ENCODE data around the gene HEYL.

HEYL gene

DNA sequence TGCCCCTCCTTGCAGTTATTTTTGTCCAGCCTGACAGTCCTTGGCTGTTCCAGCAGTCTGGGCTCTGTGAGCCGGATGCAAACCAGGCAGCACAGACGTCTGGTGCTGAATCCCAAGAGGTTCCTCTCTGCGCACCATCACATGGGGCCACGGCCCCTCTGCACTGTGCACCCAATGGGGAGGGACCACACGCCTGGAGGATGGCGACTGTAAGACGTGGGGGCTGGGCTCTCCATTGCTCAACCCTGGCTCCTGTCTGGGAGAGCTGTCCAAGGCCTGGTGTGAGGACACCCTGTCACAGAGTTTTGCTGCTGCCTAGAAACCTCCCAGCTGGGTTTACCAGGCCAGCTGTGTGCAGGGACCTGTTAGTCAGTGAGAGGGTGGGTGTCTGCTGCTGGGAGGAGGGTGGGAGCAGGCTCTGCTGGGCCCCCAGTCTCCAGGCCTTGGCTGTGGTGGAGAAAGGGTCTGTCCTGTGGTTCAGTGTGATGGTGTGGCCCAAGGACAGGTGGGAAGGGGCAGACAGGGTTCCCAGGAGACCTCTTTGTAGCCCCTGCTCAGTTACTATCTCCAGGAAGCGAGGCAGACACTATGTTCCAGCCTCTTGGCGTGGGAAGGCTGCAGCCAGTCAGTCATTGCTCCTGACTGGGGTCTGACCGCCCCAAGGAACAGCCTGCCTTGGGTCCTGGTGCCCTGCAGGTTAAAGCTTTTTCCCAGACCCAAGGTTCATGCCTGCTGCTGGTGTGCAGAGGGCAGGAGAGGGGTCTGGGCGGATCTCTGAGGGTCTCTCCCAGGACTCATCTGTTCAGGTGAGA lies 13.8 kb downstream of the HEYL start:
- TF ChIP-seq, protein P1, sequence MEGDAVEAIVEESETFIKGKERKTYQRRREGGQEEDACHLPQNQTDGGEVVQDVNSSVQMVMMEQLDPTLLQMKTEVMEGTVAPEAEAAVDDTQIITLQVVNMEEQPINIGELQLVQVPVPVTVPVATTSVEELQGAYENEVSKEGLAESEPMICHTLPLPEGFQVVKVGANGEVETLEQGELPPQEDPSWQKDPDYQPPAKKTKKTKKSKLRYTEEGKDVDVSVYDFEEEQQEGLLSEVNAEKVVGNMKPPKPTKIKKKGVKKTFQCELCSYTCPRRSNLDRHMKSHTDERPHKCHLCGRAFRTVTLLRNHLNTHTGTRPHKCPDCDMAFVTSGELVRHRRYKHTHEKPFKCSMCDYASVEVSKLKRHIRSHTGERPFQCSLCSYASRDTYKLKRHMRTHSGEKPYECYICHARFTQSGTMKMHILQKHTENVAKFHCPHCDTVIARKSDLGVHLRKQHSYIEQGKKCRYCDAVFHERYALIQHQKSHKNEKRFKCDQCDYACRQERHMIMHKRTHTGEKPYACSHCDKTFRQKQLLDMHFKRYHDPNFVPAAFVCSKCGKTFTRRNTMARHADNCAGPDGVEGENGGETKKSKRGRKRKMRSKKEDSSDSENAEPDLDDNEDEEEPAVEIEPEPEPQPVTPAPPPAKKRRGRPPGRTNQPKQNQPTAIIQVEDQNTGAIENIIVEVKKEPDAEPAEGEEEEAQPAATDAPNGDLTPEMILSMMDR (IDR thresholded peaks at IDR 0.05; ENCODE audit: insufficient read depth, low read length, poor library complexity, severe bottlenecking), result no peak
- H3K27me3 ChIP-seq (replicated peaks; ENCODE audit: control insufficient read depth, insufficient read depth, low read length), result no peaks in the 10 kb centered on the region; the same call in 1 of the 2 replicates
- no peak for DNase-seq (ENCODE audit: extremely low read depth, insufficient read length)
- H3K4me3 ChIP-seq (replicated peaks; ENCODE audit: low read depth, low read length), result no peak overlapping the region
- no peaks in the 10 kb centered on the region for H3K36me3 ChIP-seq (ENCODE audit: control insufficient read depth, insufficient read depth, low read length)

DNA sequence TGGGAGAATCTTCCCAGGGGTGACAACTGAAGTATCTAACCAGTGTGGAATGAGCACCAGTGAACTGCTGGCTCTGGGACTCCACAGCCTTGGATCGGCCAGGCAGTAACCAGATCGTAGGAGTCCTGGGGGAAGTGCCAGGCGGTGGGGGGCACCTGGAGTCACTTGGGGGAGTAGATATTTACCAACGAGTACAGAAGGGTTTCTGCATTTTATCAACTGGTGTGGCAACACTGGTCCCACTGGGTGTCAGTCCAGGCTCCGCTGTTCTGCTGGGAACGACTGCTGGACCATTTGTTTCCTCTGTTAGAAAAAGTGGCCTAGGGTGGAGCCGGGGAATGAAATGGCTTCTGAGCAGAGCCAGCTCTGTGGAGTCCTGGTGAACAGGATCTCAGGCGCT lies 14.4 kb downstream of the HEYL start:
- Histone ChIP-seq H3K27me3 (replicated peaks; ENCODE audit: control insufficient read depth, insufficient read depth, low read length) (no peaks in the 10 kb centered on the region; the same call in 1 of the 2 replicates), H3K4me3 (replicated peaks; ENCODE audit: low read depth, low read length) (no peak overlapping the region), H3K36me3 (ENCODE audit: control insufficient read depth, insufficient read depth, low read length) (no peaks in the 10 kb centered on the region)
- DNase-seq (ENCODE audit: extremely low read depth, insufficient read length), result no peak
- TF ChIP-seq, protein P1 (IDR thresholded peaks at IDR 0.05; ENCODE audit: insufficient read depth, low read length, poor library complexity, severe bottlenecking), result no peak

DNA sequence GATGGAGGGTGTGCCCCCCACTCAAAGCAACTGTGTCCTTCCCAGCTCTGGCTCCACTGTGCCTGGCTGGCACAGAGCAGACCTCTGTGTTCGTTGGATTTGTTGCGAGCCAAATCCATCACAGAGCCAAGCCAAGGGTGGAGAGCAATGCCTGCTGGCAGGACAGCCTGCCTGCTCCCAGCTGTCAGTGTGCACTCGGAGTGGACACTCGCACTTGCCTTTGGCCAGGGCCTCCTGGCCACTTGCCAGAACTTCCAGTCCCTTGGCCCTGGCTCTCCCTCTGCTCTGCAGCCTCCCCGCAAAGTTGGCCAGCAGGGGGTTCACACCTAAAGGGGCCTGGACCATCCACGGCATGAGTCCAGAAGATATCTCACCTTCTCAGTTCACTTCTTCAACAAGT lies 16.4 kb downstream of the HEYL start:
- TF ChIP-seq, protein P1 (IDR thresholded peaks at IDR 0.05; ENCODE audit: insufficient read depth, low read length, poor library complexity, severe bottlenecking), result peak; percentile 2
- Histone ChIP-seq H3K4me3 (replicated peaks; ENCODE audit: low read depth, low read length) (no peak overlapping the region), H3K36me3 (ENCODE audit: control insufficient read depth, insufficient read depth, low read length) (no peaks in the 10 kb centered on the region), H3K27me3 (replicated peaks; ENCODE audit: control insufficient read depth, insufficient read depth, low read length) (no peaks in the 10 kb centered on the region; the same call in 1 of the 2 replicates)
- DNase-seq (ENCODE audit: extremely low read depth, insufficient read length), result no peak

DNA sequence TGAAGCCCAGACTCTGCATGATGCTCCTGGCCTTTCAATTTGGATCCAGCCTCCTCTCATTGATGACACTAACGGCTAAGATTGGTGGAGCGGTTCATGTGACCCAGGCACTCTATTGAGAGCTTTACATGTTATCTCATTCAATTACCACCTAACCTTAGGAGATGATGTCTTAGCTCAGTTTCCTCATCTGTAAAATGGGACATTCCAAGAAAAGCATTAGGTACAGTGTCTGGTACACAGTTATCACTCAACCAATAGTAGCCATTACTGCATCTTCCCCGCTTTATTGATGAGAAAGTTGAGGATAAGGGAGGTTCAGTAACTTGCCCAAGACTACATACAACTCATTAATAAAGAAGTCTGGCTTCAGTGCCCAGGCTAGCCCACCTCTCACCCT lies 17.0 kb downstream of the HEYL start:
- H3K27me3 ChIP-seq (replicated peaks; ENCODE audit: control insufficient read depth, insufficient read depth, low read length), result no peaks in the 10 kb centered on the region; the same call in 1 of the 2 replicates
- TF ChIP-seq, protein P1 (IDR thresholded peaks at IDR 0.05; ENCODE audit: insufficient read depth, low read length, poor library complexity, severe bottlenecking), result no peak
- H3K4me3 ChIP-seq (replicated peaks; ENCODE audit: low read depth, low read length), result no peak overlapping the region
- DNase-seq (ENCODE audit: extremely low read depth, insufficient read length), result no peak
- no peaks in the 10 kb centered on the region for H3K36me3 ChIP-seq (ENCODE audit: control insufficient read depth, insufficient read depth, low read length)

DNA sequence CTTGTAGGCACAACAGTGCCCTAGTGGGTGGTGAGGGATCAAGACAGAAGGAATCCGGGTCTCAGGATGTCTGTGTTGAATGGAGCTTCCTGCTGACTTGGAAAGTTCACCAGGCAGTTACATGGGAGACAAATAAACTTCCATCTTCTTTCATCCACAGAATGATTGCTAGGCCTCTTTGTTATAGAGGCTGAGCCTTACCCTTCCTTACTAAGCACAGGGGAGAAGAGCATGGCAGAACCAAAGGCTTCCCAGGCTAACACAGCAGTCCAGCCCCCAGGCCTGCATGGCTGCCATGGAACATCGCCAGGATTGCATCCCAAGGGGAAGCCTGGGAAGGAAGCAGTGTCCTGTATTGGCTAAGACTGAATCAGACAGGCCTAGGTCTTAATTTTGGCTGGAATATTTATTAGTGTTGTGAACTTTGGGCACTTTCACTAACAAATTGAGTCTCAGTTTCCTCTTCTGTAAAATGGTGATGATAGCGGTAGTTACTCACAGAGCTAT lies 18.7 kb downstream of the HEYL start:
- Histone ChIP-seq H3K27me3 (replicated peaks; ENCODE audit: control insufficient read depth, insufficient read depth, low read length) (no peaks in the 10 kb centered on the region; the same call in 1 of the 2 replicates), H3K4me3 (replicated peaks; ENCODE audit: low read depth, low read length) (no peak overlapping the region), H3K36me3 (ENCODE audit: control insufficient read depth, insufficient read depth, low read length) (no peaks in the 10 kb centered on the region)
- TF ChIP-seq, protein P1 (IDR thresholded peaks at IDR 0.05; ENCODE audit: insufficient read depth, low read length, poor library complexity, severe bottlenecking), result no peak
- DNase-seq (ENCODE audit: extremely low read depth, insufficient read length), result no peak
